ENCODE results near the gene SPOCK1. TPM values are rescaled to one million over a fixed set of nuclear protein-coding genes. Genes with fewer than 3 reads are reported as not detected.

The SPOCK1 gene
- total and polyA plus RNA-seq, 9 of the 15 experiments (the other 6 are each of a cell fraction or from before 2014, with no cell fraction given) = 0.01 to 0.35 (median 0.04) TPM; not detected in 6

- TF ChIP-seq CREB5 (CRISPR knock-in tag; IDR thresholded peaks at IDR 0.05) = no peak
- no peak for TF ChIP-seq JUN (IDR thresholded peaks at IDR 0.05; ENCODE audit: borderline replicate concordance, low read depth, low read length)
- TF ChIP-seq JUN (CRISPR knock-in tag; IDR thresholded peaks at IDR 0.05; ENCODE audit: borderline replicate concordance) = no peak
- TF ChIP-seq CREB1 (IDR thresholded peaks at IDR 0.05) = no peak
- no peak for TF ChIP-seq CREB1 (CRISPR knock-in tag; IDR thresholded peaks at IDR 0.05)
- TF ChIP-seq POU5F1 (IDR thresholded peaks at IDR 0.05; ENCODE audit: borderline replicate concordance, low read depth, low read length, partially characterized antibody) = no peak
- TF ChIP-seq MTF1 (CRISPR knock-in tag; IDR thresholded peaks at IDR 0.05; ENCODE audit: borderline replicate concordance) = no peak
- no peak for TF ChIP-seq ZNF175 (CRISPR knock-in tag; IDR thresholded peaks at IDR 0.05; ENCODE audit: low read depth)
These were observed 155.1 kb downstream of the SPOCK1 start (continued) for GRCh38 chr5:137344021-137344420.

GRCh38 chr5:137342764-137343163 lies 156.4 kb downstream of the SPOCK1 start:
- no peak overlapping the region for H3K4me2 ChIP-seq (ENCODE audit: insufficient read depth, low read length)
- no peak for TF ChIP-seq FOXO4 (CRISPR knock-in tag; IDR thresholded peaks at IDR 0.05)
- TF ChIP-seq KLF16 (IDR thresholded peaks at IDR 0.05) = no peak
- TF ChIP-seq HNRNPL (IDR thresholded peaks at IDR 0.05; ENCODE audit: low read depth, low read length) = no peak
- TF ChIP-seq ZKSCAN1 (IDR thresholded peaks at IDR 0.05; ENCODE audit: low read depth, low read length) = no peak
- TF ChIP-seq CAMTA2 (CRISPR knock-in tag; conservative IDR thresholded peaks at IDR 0.05) = no peak
- TF ChIP-seq SREBF1 (IDR thresholded peaks at IDR 0.05; ENCODE audit: borderline replicate concordance, low read depth, low read length) = no peak
- TF ChIP-seq ZNF436 (CRISPR knock-in tag; IDR thresholded peaks at IDR 0.05) = no peak

More at GRCh38 chr5:137342764-137343163, 156.4 kb downstream of the SPOCK1 start:
- 2% methylated on average over 3 of the region's 3 CpGs for WGBS (ENCODE audit: insufficient coverage, low coverage, missing lambda C conversion rate)
- H4K20me1 ChIP-seq (replicated peaks; ENCODE audit: control insufficient read depth, insufficient read depth, low read length) = no peaks in the 10 kb centered on the region
- no peaks in the 10 kb centered on the region for H3K9me1 ChIP-seq (ENCODE audit: control insufficient read depth, insufficient read depth, low read length)
- H3K4me1 ChIP-seq (replicated peaks in 1 of 2; ENCODE audit: control insufficient read depth in 2 of 2, insufficient read depth in 2 of 2, low read length in 2 of 2) = no peaks in the 10 kb centered on the region
- H3K9ac ChIP-seq (ENCODE audit: insufficient read depth in 1 of 2, low read depth in 2 of 2, low read length in 2 of 2) = no peak overlapping the region
- FAIRE-seq (no peak), ATAC-seq (no peak), DNase-seq (ENCODE audit: extremely low read depth in 1 of 4, low spot score in 3 of 4) (no peak)
- H3K36me3 ChIP-seq (ENCODE audit: control insufficient read depth, insufficient read depth, low read length) = no peaks in the 10 kb centered on the region
- in situ Hi-C loops (cut with MboI) (no loop called here), intact Hi-C loops (cut with micrococcal nuclease) (no loop called here)
- POLR2A ChIA-PET = no interaction called here
- no TSS peak for BruUV-seq (replicated peaks)
- no peaks in the 10 kb centered on the region; a peak in 1 of 5 replicates for H3K27me3 ChIP-seq (ENCODE audit: control insufficient read depth in 2 of 2, insufficient read depth in 2 of 2, low read length in 2 of 2)
- H3K79me2 ChIP-seq (ENCODE audit: control insufficient read depth, insufficient read depth, low read length) = no peaks in the 10 kb centered on the region
- no peak overlapping the region for H3K4me3 ChIP-seq
- H3K9me3 ChIP-seq (replicated peaks; ENCODE audit: control insufficient read depth, insufficient read depth, low read depth, low read length) = no peaks in the 10 kb centered on the region
- H2AFZ ChIP-seq (ENCODE audit: low read depth, low read length) = no peak overlapping the region
- CTCF ChIA-PET (ENCODE audit: low intra/inter-chr PET ratio) = no interaction called here
- no peak overlapping the region for H3K27ac ChIP-seq (ENCODE audit: extremely low read depth, low read depth, low read length)
